ENCODE results near the gene MAGEF1. TPM values are rescaled to one million over a fixed set of nuclear protein-coding genes. Genes with fewer than 3 reads are reported as not detected.

MAGEF1 gene
- total RNA-seq, 4 donors from 2014 or later: 33.9 to 55.4 (median 49.0) TPM

GRCh38 chr3:184693011-184693975 lies 18.6 kb downstream of the MAGEF1 start:
- no peak for DNase-seq
- intact Hi-C loops (cut with DNase I; ENCODE audit: low total_unique reads): no loop called here
- no peaks in the 10 kb centered on the region for H3K9me3 ChIP-seq
- TF ChIP-seq, protein P1, sequence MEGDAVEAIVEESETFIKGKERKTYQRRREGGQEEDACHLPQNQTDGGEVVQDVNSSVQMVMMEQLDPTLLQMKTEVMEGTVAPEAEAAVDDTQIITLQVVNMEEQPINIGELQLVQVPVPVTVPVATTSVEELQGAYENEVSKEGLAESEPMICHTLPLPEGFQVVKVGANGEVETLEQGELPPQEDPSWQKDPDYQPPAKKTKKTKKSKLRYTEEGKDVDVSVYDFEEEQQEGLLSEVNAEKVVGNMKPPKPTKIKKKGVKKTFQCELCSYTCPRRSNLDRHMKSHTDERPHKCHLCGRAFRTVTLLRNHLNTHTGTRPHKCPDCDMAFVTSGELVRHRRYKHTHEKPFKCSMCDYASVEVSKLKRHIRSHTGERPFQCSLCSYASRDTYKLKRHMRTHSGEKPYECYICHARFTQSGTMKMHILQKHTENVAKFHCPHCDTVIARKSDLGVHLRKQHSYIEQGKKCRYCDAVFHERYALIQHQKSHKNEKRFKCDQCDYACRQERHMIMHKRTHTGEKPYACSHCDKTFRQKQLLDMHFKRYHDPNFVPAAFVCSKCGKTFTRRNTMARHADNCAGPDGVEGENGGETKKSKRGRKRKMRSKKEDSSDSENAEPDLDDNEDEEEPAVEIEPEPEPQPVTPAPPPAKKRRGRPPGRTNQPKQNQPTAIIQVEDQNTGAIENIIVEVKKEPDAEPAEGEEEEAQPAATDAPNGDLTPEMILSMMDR (IDR thresholded peaks at IDR 0.05): no peak
- no peak for TF ChIP-seq POLR2A (IDR thresholded peaks at IDR 0.05)
- H3K4me3 ChIP-seq: no peak overlapping the region
- H3K36me3 ChIP-seq: no peaks in the 10 kb centered on the region
- H3K27ac ChIP-seq: peak overlapping the region; percentile 60 to 77
- peaks cover 0 to 11% of the 10 kb centered on the region in 2 donors for H3K4me1 ChIP-seq
- no peaks in the 10 kb centered on the region for H3K27me3 ChIP-seq

DNA sequence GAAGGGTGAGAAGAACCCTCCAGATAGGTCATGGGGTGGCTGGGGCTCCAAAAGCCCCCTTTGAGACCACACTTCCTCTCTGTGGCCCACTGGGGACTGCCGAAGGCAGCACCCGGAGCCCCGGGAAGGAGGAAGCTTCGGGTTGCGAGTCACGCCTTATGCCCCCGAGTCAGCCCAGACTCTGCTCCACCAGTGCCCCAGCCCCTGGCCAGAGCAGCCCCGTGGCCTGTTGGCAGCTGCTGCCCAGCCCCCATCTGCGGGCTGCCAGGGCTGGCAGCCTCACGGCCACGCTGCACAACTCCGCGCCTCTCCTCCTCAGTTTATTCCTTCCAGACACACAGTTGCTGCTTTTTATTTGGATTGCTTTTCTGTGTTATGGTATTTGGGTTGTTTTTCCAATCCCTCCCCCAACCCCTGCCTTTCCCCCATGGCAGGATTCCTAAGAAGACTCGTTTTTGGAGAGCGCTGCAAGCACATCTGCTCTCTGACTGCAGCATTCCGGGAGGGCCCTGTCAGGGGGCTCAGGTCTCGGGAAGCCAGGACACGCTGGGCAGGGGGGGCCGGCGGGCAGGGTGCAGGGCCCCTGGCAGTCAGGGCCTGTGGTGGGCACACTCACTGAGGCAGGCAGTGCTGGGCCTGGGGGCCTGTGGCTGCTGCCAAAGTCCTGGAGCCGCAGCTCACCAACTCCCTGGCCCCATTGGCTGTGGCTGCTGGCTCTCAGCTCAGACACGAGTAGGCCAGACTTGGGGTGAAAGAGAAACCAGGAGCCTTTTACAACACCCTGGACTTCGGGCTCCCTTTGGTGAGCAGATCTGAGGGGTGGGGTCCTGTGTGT lies 20.2 kb downstream of the MAGEF1 start:
- DNase-seq: peak; percentile 52 to 63
- no peaks in the 10 kb centered on the region for H3K36me3 ChIP-seq
- peak overlapping the region; percentile 58 to 77 for H3K27ac ChIP-seq
- intact Hi-C loops (cut with DNase I; ENCODE audit: low total_unique reads): no loop called here
- peaks cover 0 to 15% of the 10 kb centered on the region in 2 donors for H3K4me1 ChIP-seq
- no peaks in the 10 kb centered on the region for H3K27me3 ChIP-seq
- peak overlapping the region in 1 of 2 donors; percentile 1 for H3K4me3 ChIP-seq
- TF ChIP-seq, protein P1 (IDR thresholded peaks at IDR 0.05): no peak
- no peak for TF ChIP-seq POLR2A (IDR thresholded peaks at IDR 0.05)
- no peaks in the 10 kb centered on the region for H3K9me3 ChIP-seq

GRCh38 chr3:184690192-184690883 lies 21.5 kb downstream of the MAGEF1 start:
- Histone ChIP-seq H3K4me3 (no peak overlapping the region), H3K36me3 (no peaks in the 10 kb centered on the region), H3K27me3 (no peaks in the 10 kb centered on the region), H3K27ac (peak overlapping the region; percentile 58 to 77), H3K4me1 (peaks cover 0 to 21% of the 10 kb centered on the region in 2 donors), H3K9me3 (no peaks in the 10 kb centered on the region)
- DNase-seq: no peak
- TF ChIP-seq, protein P1 (IDR thresholded peaks at IDR 0.05): no peak
- TF ChIP-seq POLR2A (IDR thresholded peaks at IDR 0.05): no peak
- intact Hi-C loops (cut with DNase I; ENCODE audit: low total_unique reads): no loop called here

GRCh38 chr3:184688882-184689271 lies 23.0 kb downstream of the MAGEF1 start:
- intact Hi-C loops (cut with DNase I; ENCODE audit: low total_unique reads): no loop called here
- peaks cover 0 to 21% of the 10 kb centered on the region in 2 donors for H3K4me1 ChIP-seq
- H3K9me3 ChIP-seq: no peaks in the 10 kb centered on the region
- H3K27ac ChIP-seq: peak overlapping the region; percentile 66 to 77
- H3K4me3 ChIP-seq: no peak overlapping the region
- H3K36me3 ChIP-seq: no peaks in the 10 kb centered on the region
- H3K27me3 ChIP-seq: no peaks in the 10 kb centered on the region
- no peak for DNase-seq
- no peak for TF ChIP-seq POLR2A (IDR thresholded peaks at IDR 0.05)
- TF ChIP-seq, protein P1 (IDR thresholded peaks at IDR 0.05): no peak
